ENCODE results near the gene ERCC1.

- no peak for TF ChIP-seq GABPB1 (CRISPR knock-in tag; IDR thresholded peaks at IDR 0.05)
- TF ChIP-seq PREB (CRISPR knock-in tag; IDR thresholded peaks at IDR 0.05; ENCODE audit: borderline replicate concordance) = no peak
- TF ChIP-seq MLX (CRISPR knock-in tag; IDR thresholded peaks at IDR 0.05) = no peak
- TF ChIP-seq CTCF (IDR thresholded peaks at IDR 0.05) = no peak
- TF ChIP-seq ZNF138 (CRISPR knock-in tag; conservative IDR thresholded peaks at IDR 0.05) = no peak
- no peak for TF ChIP-seq SP1 (CRISPR knock-in tag; conservative IDR thresholded peaks at IDR 0.05)
- no peak for TF ChIP-seq ZNF281 (CRISPR knock-in tag; IDR thresholded peaks at IDR 0.05)
Observed at GRCh38 chr19:45448887-45449299, 25.2 kb upstream of the ERCC1 start.

Measured in WTC11 (cell line).